H1 (cell line): ENCODE results near the gene THUMPD2. TPM values are rescaled to one million over a fixed set of nuclear protein-coding genes. Genes with fewer than 3 reads are reported as not detected.

Experiments used
- CTCF ChIA-PET: fragments of 300-600 bp; sonication (Branson Sonifier 250); formaldehyde crosslinking; loops from one replicate; lab custom pipeline; 2021; ENCODE audit not compliant: partially characterized antibody; lab: Charles Lee
- POLR2A ChIA-PET: fragments of 300-600 bp; sonication (Branson Sonifier 250); formaldehyde crosslinking; loops from one replicate; lab custom pipeline; 2021; ENCODE audit warnings: inconsistent platforms; ENCODE audit not compliant: partially characterized antibody; lab: Charles Lee
- DNase-seq, 2 experiments: peaks; one replicate each; pipeline versions ENCODE4 v3.0.0 to v3.0.0-alpha.2; 2010 to 2022; ENCODE audit warnings: low spot score in 2 of 2, low read depth in 1 of 2, mixed read lengths in 1 of 2
- FAIRE-seq: peaks from 2 replicates; lab custom pipeline; 2011; peaks lifted over from hg19 to GRCh38; lab: Jason Lieb, UNC
- H2AFZ ChIP-seq: 2 replicates; pipeline ENCODE4 v1.8.1; 2012; ENCODE audit warnings: low read length, inconsistent platforms
- H2AK5ac ChIP-seq: 2 replicates; pipeline ENCODE4 v1.6.1; 2013; ENCODE audit warnings: low read depth, low read length
- H2BK120ac ChIP-seq: replicated peaks from 2 replicates; pipeline ENCODE3; 2013; ENCODE audit warnings: low read depth, low read length, inconsistent platforms
- H2BK12ac ChIP-seq: 2 replicates; pipeline ENCODE4 v1.6.1; 2013; ENCODE audit warnings: low read depth, low read length
- H2BK15ac ChIP-seq: 2 replicates; pipeline ENCODE4 v1.6.1; 2013; ENCODE audit warnings: low read length
- H2BK20ac ChIP-seq: 2 replicates; pipeline ENCODE4 v1.6.1; 2013; ENCODE audit warnings: low read length
- H2BK5ac ChIP-seq: 2 replicates; pipeline ENCODE4 v1.6.1; 2013; ENCODE audit warnings: low read depth, low read length
- H3K14ac ChIP-seq: 2 replicates; pipeline ENCODE4 v1.6.1; 2013; ENCODE audit warnings: inconsistent platforms; ENCODE audit not compliant: insufficient read length
- H3K18ac ChIP-seq: 2 replicates; pipeline ENCODE4 v1.6.1; 2013; ENCODE audit warnings: low read length; ENCODE audit errors: extremely low read depth
- H3K23ac ChIP-seq: 2 replicates; pipeline ENCODE4 v1.6.1; 2013; ENCODE audit warnings: inconsistent platforms; ENCODE audit not compliant: insufficient read length
- H3K23me2 ChIP-seq: 2 replicates; pipeline ENCODE4 v1.6.1; 2013; ENCODE audit warnings: low read depth, low read length
- H3K27ac ChIP-seq: 2 replicates; pipeline ENCODE4 v1.6.1; 2011; ENCODE audit warnings: low read depth, low read length, inconsistent platforms
- H3K27me3 ChIP-seq, 4 experiments: replicated peaks in 1 of 4; 1 replicate in 1 of 4; 2 replicates in 3 of 4; pipeline versions ENCODE4 v1.6.1 to v1.8.1; 2011 to 2013; ENCODE audit warnings: low read length in 3 of 4, mild to moderate bottlenecking in 3 of 4, inconsistent platforms in 2 of 4, mixed read lengths in 2 of 4, moderate library complexity in 1 of 4; ENCODE audit not compliant: control insufficient read depth in 3 of 4, insufficient read depth in 3 of 4; ENCODE audit errors: extremely low read depth in 1 of 4
- H3K36me3 ChIP-seq, 4 experiments: 2 replicates each; pipeline versions ENCODE4 v1.6.1 to v1.8.1; 2011 to 2013; ENCODE audit warnings: mild to moderate bottlenecking in 4 of 4, low read length in 3 of 4, moderate library complexity in 2 of 4, control low read depth in 1 of 4, inconsistent platforms in 1 of 4; ENCODE audit not compliant: insufficient read depth in 4 of 4, control insufficient read depth in 2 of 4
- H3K4ac ChIP-seq: replicated peaks from 2 replicates; pipeline ENCODE3; 2013; ENCODE audit warnings: low read length, low read depth, mixed read lengths, inconsistent platforms; ENCODE audit not compliant: insufficient read length
- H3K4me1 ChIP-seq, 4 experiments: replicated peaks in 1 of 4; 1 replicate in 1 of 4; 2 replicates in 3 of 4; pipeline versions ENCODE4 v1.6.1 to v1.8.1; 2011 to 2013; ENCODE audit warnings: low read length in 3 of 4, inconsistent platforms in 2 of 4, mixed read lengths in 1 of 4; ENCODE audit not compliant: insufficient read depth in 4 of 4, control insufficient read depth in 3 of 4
- H3K4me2 ChIP-seq, 2 experiments: 2 replicates each; pipeline versions ENCODE4 v1.6.1 to v1.8.1; 2011 to 2013; ENCODE audit warnings: low read depth in 2 of 2, low read length in 2 of 2, control low read depth in 1 of 2, inconsistent platforms in 1 of 2, mild to moderate bottlenecking in 1 of 2; ENCODE audit not compliant: insufficient read depth in 1 of 2
- H3K4me3 ChIP-seq, 4 experiments: fragments of 200-600, 300-600 bp in 1 of 4; sonication (generic), shearing (Covaris generic), sonication (Bioruptor Twin) in 1 of 4; 2 replicates each; pipeline versions ENCODE4 v1.5.1 to v1.8.1; 2011 to 2016; ENCODE audit warnings: low read length in 4 of 4, low read depth in 3 of 4, control low read depth in 2 of 4, inconsistent platforms in 2 of 4, mild to moderate bottlenecking in 2 of 4, mixed read lengths in 1 of 4, moderate library complexity in 1 of 4; ENCODE audit not compliant: insufficient read depth in 2 of 4; ENCODE audit errors: extremely low read depth in 1 of 4
- H3K56ac ChIP-seq: replicated peaks from 2 replicates; pipeline ENCODE3; 2013; ENCODE audit warnings: low read depth, mild to moderate bottlenecking, mixed read lengths, low read length, inconsistent platforms; ENCODE audit not compliant: insufficient read length
- H3K79me1 ChIP-seq: 2 replicates; pipeline ENCODE4 v1.6.1; 2013; ENCODE audit warnings: low read depth, low read length, control low read depth
- H3K79me2 ChIP-seq, 2 experiments: 2 replicates each; pipeline versions ENCODE4 v1.6.1 to v1.8.1; 2012 to 2013; ENCODE audit warnings: low read length in 2 of 2, mild to moderate bottlenecking in 2 of 2, inconsistent platforms in 1 of 2; ENCODE audit not compliant: insufficient read depth in 2 of 2, control insufficient read depth in 1 of 2
- H3K9ac ChIP-seq, 4 experiments: replicated peaks in 1 of 4; 1 replicate in 1 of 4; 2 replicates in 3 of 4; pipeline versions ENCODE4 v1.6.1 to v1.8.1; 2011 to 2013; ENCODE audit warnings: low read depth in 3 of 4, low read length in 3 of 4, control low read depth in 2 of 4, mild to moderate bottlenecking in 2 of 4, moderate library complexity in 2 of 4, inconsistent platforms in 1 of 4; ENCODE audit errors: extremely low read depth in 1 of 4
- H3K9me3 ChIP-seq, 2 experiments: 2 replicates each; pipeline versions ENCODE4 v1.6.1 to v1.8.1; 2012 to 2013; ENCODE audit warnings: mild to moderate bottlenecking in 2 of 2, moderate library complexity in 2 of 2, control low read depth in 1 of 2, inconsistent platforms in 1 of 2, low read depth in 1 of 2, low read length in 1 of 2, mixed read lengths in 1 of 2; ENCODE audit not compliant: insufficient read depth in 2 of 2
- H4K20me1 ChIP-seq, 2 experiments: replicated peaks in 1 of 2; 2 replicates each; pipeline versions ENCODE3 to v1.8.1; 2011 to 2013; ENCODE audit warnings: inconsistent platforms in 2 of 2, low read length in 2 of 2, mild to moderate bottlenecking in 1 of 2; ENCODE audit not compliant: insufficient read depth in 2 of 2, control insufficient read depth in 1 of 2
- H4K5ac ChIP-seq: 2 replicates; pipeline ENCODE4 v1.6.1; 2013; ENCODE audit warnings: low read length, low read depth, mixed read lengths, inconsistent platforms; ENCODE audit not compliant: insufficient read length
- H4K8ac ChIP-seq: 2 replicates; pipeline ENCODE4 v1.8.0; 2013; ENCODE audit warnings: mild to moderate bottlenecking, moderate library complexity, low read length, inconsistent platforms; ENCODE audit not compliant: insufficient read depth; ENCODE audit errors: extremely low read depth
- H4K91ac ChIP-seq: replicated peaks from 2 replicates; pipeline ENCODE3; 2013; ENCODE audit warnings: low read length, mixed read lengths, inconsistent platforms; ENCODE audit not compliant: insufficient read length
- ASH2L ChIP-seq: fragments of 200-600, 300-600 bp; sonication (generic); IDR thresholded peaks from one replicate; pipeline ENCODE4 v1.7.1; 2017; ENCODE audit warnings: low read length
- CBX8 ChIP-seq: fragments of 300-800, 300-1000 bp; sonication (generic); IDR thresholded peaks from 2 replicates; pipeline ENCODE4 v1.7.1; 2016; ENCODE audit warnings: low read depth, low read length, borderline replicate concordance
- JUND ChIP-seq: IDR thresholded peaks from 2 replicates; pipeline ENCODE4 v1.6.1; 2011; ENCODE audit warnings: mild to moderate bottlenecking, improper control_type of control experiment, low read length
- KDM5A ChIP-seq: fragments of 200-600 bp; IDR thresholded peaks from 2 replicates; pipeline ENCODE4 v1.7.1; 2012; ENCODE audit warnings: mild to moderate bottlenecking, low read length, inconsistent platforms, mixed read lengths
- MAFK ChIP-seq: IDR thresholded peaks from 2 replicates; pipeline ENCODE4 v1.6.1; 2012; ENCODE audit warnings: low read depth, mild to moderate bottlenecking, improper control_type of control experiment, low read length
- PHF8 ChIP-seq: fragments of 200-600 bp; sonication (generic); conservative IDR thresholded peaks from 2 replicates; pipeline ENCODE4 v1.7.1; 2012; ENCODE audit warnings: low read depth, mild to moderate bottlenecking, inconsistent platforms, low read length, moderate library complexity
- RNF2 ChIP-seq: fragments of 200-900, 300-1000 bp; sonication (generic); IDR thresholded peaks from 2 replicates; pipeline ENCODE4 v1.7.1; 2016; ENCODE audit warnings: borderline replicate concordance, low read depth, mild to moderate bottlenecking, antibody characterized with exemption, low read length; ENCODE audit not compliant: poor library complexity, severe bottlenecking; ENCODE audit errors: missing control alignments
- RXRA ChIP-seq: IDR thresholded peaks from 2 replicates; pipeline ENCODE4 v1.6.1; 2011; ENCODE audit warnings: low read depth, mild to moderate bottlenecking, low read length, moderate library complexity; ENCODE audit not compliant: insufficient read depth
- SAP30 ChIP-seq: fragments of 300-600 bp; sonication (generic); IDR thresholded peaks from 2 replicates; pipeline ENCODE4 v1.7.1; 2012; ENCODE audit warnings: low read length, moderate library complexity, mild to moderate bottlenecking, inconsistent platforms; ENCODE audit not compliant: insufficient read depth, insufficient replicate concordance
- SIRT6 ChIP-seq: IDR thresholded peaks from one replicate; pipeline ENCODE4 v1.7.1; 2012; ENCODE audit warnings: low read length, inconsistent platforms
- SP1 ChIP-seq: IDR thresholded peaks from 2 replicates; pipeline ENCODE4 v1.6.1; 2011; ENCODE audit warnings: low read depth, low read length
- SP4 ChIP-seq: IDR thresholded peaks from 2 replicates; pipeline ENCODE4 v1.6.1; 2012; ENCODE audit warnings: low read length, inconsistent platforms
- TAF1 ChIP-seq: IDR thresholded peaks from 2 replicates; pipeline ENCODE4 v1.6.1; 2011; ENCODE audit warnings: mild to moderate bottlenecking, low read depth, low read length
- TBP ChIP-seq: IDR thresholded peaks from 2 replicates; pipeline ENCODE4 v1.6.1; 2011; ENCODE audit warnings: low read depth, low read length, improper control_type of control experiment
- ZNF274 ChIP-seq: IDR thresholded peaks from 2 replicates; pipeline ENCODE4 v1.7.0; 2012; ENCODE audit warnings: low read length, borderline replicate concordance; ENCODE audit errors: extremely low read depth
- WGBS, 2 experiments: shearing (Covaris generic) in 1 of 2; methylation state at CpG; one replicate each; pipeline versions ENCODE4 v1.1.6 to v1.1.7; 2013 to 2015; ENCODE audit warnings: low lambda C conversion rate in 2 of 2, mixed read lengths in 2 of 2, inconsistent platforms in 1 of 2, low coverage in 1 of 2, missing lambda C conversion rate in 1 of 2; ENCODE audit not compliant: insufficient replicate concordance in 2 of 2, insufficient coverage in 1 of 2, insufficient read length in 1 of 2; ENCODE audit errors: extremely low coverage in 1 of 2, missing lambda C conversion rate in 1 of 2; 5-methylcytosine and 5-hydroxymethylcytosine counted together
- polyA plus RNA-seq, 7 experiments: library from polyadenylated mRNA; depleted of rRNA in 3 of 7; stranded (reverse) in 5 of 7; unstranded in 2 of 7; fragments of >200 nt in 5 of 7; fragments of 200-250 nt in 2 of 7; gene quantifications; 1 replicate in 5 of 7; 2 replicates in 1 of 7; 4 replicates in 1 of 7; pipeline versions ENCODE4 v1.2.1 to v1.2.3, GENCODE V29; 2011 to 2013; ENCODE audit warnings: missing spikeins in 2 of 7, mixed read lengths in 2 of 7
- total RNA-seq: library from RNA; stranded (reverse); fragmentation: NEBNext Ultra II Directional; extraction: Animal tissue kit (Norgen Biotek cat#: 25700); gene quantifications from 2 replicates; pipeline ENCODE4 v1.2.1, GENCODE V29; 2021

Gene THUMPD2
- total and polyA plus RNA-seq, 2 of the 8 experiments (the other 6 are each of a cell fraction or from before 2014, with no cell fraction given), result 8.6 to 17.0 TPM

GRCh38 chr2:39718483-39718882, 60.6 kb downstream of the THUMPD2 start:
- Histone ChIP-seq H3K23ac (no peak overlapping the region), H3K36me3 (no peaks in the 10 kb centered on the region), H4K20me1 (no peaks in the 10 kb centered on the region), H2BK5ac (no peak overlapping the region), H3K79me1 (no peaks in the 10 kb centered on the region), H2BK20ac (no peak overlapping the region), H4K5ac (no peak overlapping the region), H3K27ac (no peak overlapping the region), H3K9me3 (no peaks in the 10 kb centered on the region), H3K4me3 (no peak overlapping the region), H2BK15ac (no peak overlapping the region), H3K27me3 (no peaks in the 10 kb centered on the region), H2BK12ac (no peak overlapping the region), H3K79me2 (no peaks in the 10 kb centered on the region), H3K23me2 (no peaks in the 10 kb centered on the region), H3K18ac (no peak overlapping the region), H2BK120ac (no peak overlapping the region), H3K9ac (no peak overlapping the region), H2AK5ac (no peak overlapping the region), H3K4me2 (no peak overlapping the region), H3K4me1 (peaks cover 0 to 5% (median 0%) of the 10 kb centered on the region in 4 experiments; a peak in 1 of 7 replicates), H3K56ac (no peak overlapping the region), H3K4ac (no peak overlapping the region), H4K8ac (no peak overlapping the region), H3K14ac (no peak overlapping the region), H4K91ac (no peak overlapping the region), H2AFZ (no peak overlapping the region)
- ChIA-PET POLR2A (interaction anchor here (0.7 kb wide), 2 partner anchors 15 to 476 kb away, joined by 3 read pairs; no protein-coding TSS in a partner anchor), CTCF (interaction anchor here (0.6 to 12.0 kb wide), 6 partner anchors 11 to 300 kb away, joined by 3 to 103 read pairs (median 4); no protein-coding TSS in a partner anchor)
- WGBS, 2 experiments, result 91% methylated on average over 9 of the region's 9 CpGs; no CpG with 5 or more reads in 1 of the 2 experiments
- no peak for DNase-seq
- no peak for FAIRE-seq
- TF ChIP-seq ASH2L, result no peak
- no peak for TF ChIP-seq CBX8
- no peak for TF ChIP-seq PHF8
- TF ChIP-seq TAF1, result no peak
- TF ChIP-seq RNF2, result no peak
- no peak for TF ChIP-seq SP1
- no peak for TF ChIP-seq JUND
- no peak for TF ChIP-seq TBP
- no peak for TF ChIP-seq SIRT6
- TF ChIP-seq MAFK, result no peak
- no peak for TF ChIP-seq SAP30
- no peak for TF ChIP-seq SP4
- TF ChIP-seq KDM5A, result no peak
- TF ChIP-seq ZNF274, result no peak
- no peak for TF ChIP-seq RXRA
